HepG2 (cell line): ENCODE results near the gene RHOD. TPM values are rescaled to one million over a fixed set of nuclear protein-coding genes. Genes with fewer than 3 reads are reported as not detected.

Source experiments
- IRF2 ChIP-seq: IDR thresholded peaks from 2 replicates; pipeline ENCODE4 v1.6.1; 2018; ENCODE audit warnings: missing genetic modification reagents, missing compliant biosample characterization
- KLF16 ChIP-seq, 2 experiments: sonication (generic) in 1 of 2; formaldehyde crosslinking in 1 of 2; IDR thresholded peaks; 2 replicates each; pipeline versions ENCODE4 v1.6.1 to v1.8.0; 2016 to 2023; ENCODE audit warnings: missing genetic modification reagents in 2 of 2, missing compliant biosample characterization in 1 of 2
- NFYC ChIP-seq: IDR thresholded peaks from 2 replicates; pipeline ENCODE4 v1.6.1; 2016; ENCODE audit warnings: missing genetic modification reagents, missing compliant biosample characterization
- ZNF549 ChIP-seq: sonication (generic); formaldehyde crosslinking; IDR thresholded peaks from 2 replicates; pipeline ENCODE4 v1.5.0; 2020; ENCODE audit warnings: missing genetic modification reagents
- ZNF709 ChIP-seq: sonication (generic); formaldehyde crosslinking; IDR thresholded peaks from 2 replicates; pipeline ENCODE4 v1.5.0; 2020; ENCODE audit warnings: mild to moderate bottlenecking, missing genetic modification reagents
- ZSCAN22 ChIP-seq: sonication (generic); formaldehyde crosslinking; IDR thresholded peaks from 2 replicates; pipeline ENCODE4 v1.4.0; 2020; ENCODE audit warnings: mild to moderate bottlenecking, missing genetic modification reagents
- polyA plus RNA-seq, 8 experiments: library from polyadenylated mRNA; depleted of rRNA in 3 of 8; stranded (reverse) in 7 of 8; unstranded in 1 of 8; fragments of >200 nt; fragmentation: Illumina TruSeq in 4 of 8; extraction: Trizol in 4 of 8; gene quantifications; 2 replicates each; pipeline versions ENCODE4 v1.2.1 to v1.2.3, GENCODE V29; 2011 to 2016; ENCODE audit warnings: low read depth in 4 of 8, missing spikeins in 1 of 8, mixed read lengths in 1 of 8; ENCODE audit not compliant: insufficient read depth in 1 of 8
- total RNA-seq, 5 experiments: library from RNA; depleted of rRNA; stranded (reverse); fragments of >200 nt; fragmentation: Illumina TruSeq; extraction: Trizol; gene quantifications; 2 replicates each; pipeline ENCODE4 v1.2.3, GENCODE V29; 2016; ENCODE audit warnings: low read depth in 1 of 5
- TF ChIP-seq, protein P1 (sequence below): sonication (generic); formaldehyde crosslinking; IDR thresholded peaks from 2 replicates; pipeline ENCODE4 v1.4.0; 2020; ENCODE audit warnings: mild to moderate bottlenecking, missing genetic modification reagents
- TF ChIP-seq, protein P2 (sequence below), 2 experiments: sonication (generic) in 1 of 2; formaldehyde crosslinking in 1 of 2; IDR thresholded peaks; 2 replicates each; pipeline versions ENCODE4 v1.6.1 to v1.9.0; 2014 to 2022; ENCODE audit warnings: antibody characterized with exemption in 1 of 2, borderline replicate concordance in 1 of 2, inconsistent platforms in 1 of 2, low read depth in 1 of 2, missing genetic modification reagents in 1 of 2
- TF ChIP-seq, protein P3 (sequence below): sonication (generic); formaldehyde crosslinking; IDR thresholded peaks from 2 replicates; pipeline ENCODE4 v1.4.0; 2020; ENCODE audit warnings: missing genetic modification reagents
- TF ChIP-seq, protein P4 (sequence below), 2 experiments: sonication (generic) in 1 of 2; formaldehyde crosslinking in 1 of 2; IDR thresholded peaks; 2 replicates each; pipeline versions ENCODE4 v1.4.0 to v1.6.1; 2016 to 2020; ENCODE audit warnings: borderline replicate concordance in 1 of 2, low read depth in 1 of 2, mild to moderate bottlenecking in 1 of 2, missing genetic modification reagents in 1 of 2

RHOD gene
- total and polyA plus RNA-seq, 2 of the 13 experiments (the other 11 are each of a cell fraction or from before 2014, with no cell fraction given), result 0.27 to 0.98 TPM

DNA sequence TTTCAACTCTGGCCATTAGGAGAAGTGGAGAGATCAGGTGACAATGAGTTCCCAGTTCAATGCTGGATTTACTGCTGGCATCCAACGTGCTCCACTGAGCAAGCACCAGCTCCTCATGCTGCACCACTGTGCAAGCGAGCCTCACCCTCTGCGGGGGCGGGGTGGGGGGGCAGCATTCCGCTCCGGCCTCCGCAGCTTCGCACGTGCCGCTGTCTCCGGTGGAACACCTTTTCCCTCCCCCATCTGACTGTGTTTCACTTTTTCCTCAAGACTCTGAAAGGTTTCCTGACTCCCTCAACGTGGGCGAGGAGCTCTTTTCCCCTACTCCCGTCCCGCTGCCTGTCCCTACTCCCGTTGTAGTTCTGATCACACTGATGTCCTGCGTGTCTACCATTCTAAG lies 835 bp upstream of the RHOD start (continued):
- TF ChIP-seq, protein P1, sequence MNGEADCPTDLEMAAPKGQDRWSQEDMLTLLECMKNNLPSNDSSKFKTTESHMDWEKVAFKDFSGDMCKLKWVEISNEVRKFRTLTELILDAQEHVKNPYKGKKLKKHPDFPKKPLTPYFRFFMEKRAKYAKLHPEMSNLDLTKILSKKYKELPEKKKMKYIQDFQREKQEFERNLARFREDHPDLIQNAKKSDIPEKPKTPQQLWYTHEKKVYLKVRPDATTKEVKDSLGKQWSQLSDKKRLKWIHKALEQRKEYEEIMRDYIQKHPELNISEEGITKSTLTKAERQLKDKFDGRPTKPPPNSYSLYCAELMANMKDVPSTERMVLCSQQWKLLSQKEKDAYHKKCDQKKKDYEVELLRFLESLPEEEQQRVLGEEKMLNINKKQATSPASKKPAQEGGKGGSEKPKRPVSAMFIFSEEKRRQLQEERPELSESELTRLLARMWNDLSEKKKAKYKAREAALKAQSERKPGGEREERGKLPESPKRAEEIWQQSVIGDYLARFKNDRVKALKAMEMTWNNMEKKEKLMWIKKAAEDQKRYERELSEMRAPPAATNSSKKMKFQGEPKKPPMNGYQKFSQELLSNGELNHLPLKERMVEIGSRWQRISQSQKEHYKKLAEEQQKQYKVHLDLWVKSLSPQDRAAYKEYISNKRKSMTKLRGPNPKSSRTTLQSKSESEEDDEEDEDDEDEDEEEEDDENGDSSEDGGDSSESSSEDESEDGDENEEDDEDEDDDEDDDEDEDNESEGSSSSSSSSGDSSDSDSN (CRISPR knock-in tag), result no peak
- TF ChIP-seq NFYC (CRISPR knock-in tag) (no peak), ZSCAN22 (CRISPR knock-in tag) (peak; percentile 84), IRF2 (no peak), ZNF709 (CRISPR knock-in tag) (no peak), ZNF549 (no peak), KLF16 (CRISPR knock-in tag; IDR thresholded peaks at IDR 0.05) (0 out of 4 replicates have a peak, but pooled peaks of 1 of the 2 experiments have one; percentile 7)
- TF ChIP-seq, protein P2, sequence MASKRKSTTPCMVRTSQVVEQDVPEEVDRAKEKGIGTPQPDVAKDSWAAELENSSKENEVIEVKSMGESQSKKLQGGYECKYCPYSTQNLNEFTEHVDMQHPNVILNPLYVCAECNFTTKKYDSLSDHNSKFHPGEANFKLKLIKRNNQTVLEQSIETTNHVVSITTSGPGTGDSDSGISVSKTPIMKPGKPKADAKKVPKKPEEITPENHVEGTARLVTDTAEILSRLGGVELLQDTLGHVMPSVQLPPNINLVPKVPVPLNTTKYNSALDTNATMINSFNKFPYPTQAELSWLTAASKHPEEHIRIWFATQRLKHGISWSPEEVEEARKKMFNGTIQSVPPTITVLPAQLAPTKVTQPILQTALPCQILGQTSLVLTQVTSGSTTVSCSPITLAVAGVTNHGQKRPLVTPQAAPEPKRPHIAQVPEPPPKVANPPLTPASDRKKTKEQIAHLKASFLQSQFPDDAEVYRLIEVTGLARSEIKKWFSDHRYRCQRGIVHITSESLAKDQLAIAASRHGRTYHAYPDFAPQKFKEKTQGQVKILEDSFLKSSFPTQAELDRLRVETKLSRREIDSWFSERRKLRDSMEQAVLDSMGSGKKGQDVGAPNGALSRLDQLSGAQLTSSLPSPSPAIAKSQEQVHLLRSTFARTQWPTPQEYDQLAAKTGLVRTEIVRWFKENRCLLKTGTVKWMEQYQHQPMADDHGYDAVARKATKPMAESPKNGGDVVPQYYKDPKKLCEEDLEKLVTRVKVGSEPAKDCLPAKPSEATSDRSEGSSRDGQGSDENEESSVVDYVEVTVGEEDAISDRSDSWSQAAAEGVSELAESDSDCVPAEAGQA (IDR thresholded peaks at IDR 0.05; ENCODE audit: low read depth), result no peak
- TF ChIP-seq, protein P2 (CRISPR knock-in tag; IDR thresholded peaks at IDR 0.05; ENCODE audit: borderline replicate concordance), result no peak
- TF ChIP-seq, protein P3, sequence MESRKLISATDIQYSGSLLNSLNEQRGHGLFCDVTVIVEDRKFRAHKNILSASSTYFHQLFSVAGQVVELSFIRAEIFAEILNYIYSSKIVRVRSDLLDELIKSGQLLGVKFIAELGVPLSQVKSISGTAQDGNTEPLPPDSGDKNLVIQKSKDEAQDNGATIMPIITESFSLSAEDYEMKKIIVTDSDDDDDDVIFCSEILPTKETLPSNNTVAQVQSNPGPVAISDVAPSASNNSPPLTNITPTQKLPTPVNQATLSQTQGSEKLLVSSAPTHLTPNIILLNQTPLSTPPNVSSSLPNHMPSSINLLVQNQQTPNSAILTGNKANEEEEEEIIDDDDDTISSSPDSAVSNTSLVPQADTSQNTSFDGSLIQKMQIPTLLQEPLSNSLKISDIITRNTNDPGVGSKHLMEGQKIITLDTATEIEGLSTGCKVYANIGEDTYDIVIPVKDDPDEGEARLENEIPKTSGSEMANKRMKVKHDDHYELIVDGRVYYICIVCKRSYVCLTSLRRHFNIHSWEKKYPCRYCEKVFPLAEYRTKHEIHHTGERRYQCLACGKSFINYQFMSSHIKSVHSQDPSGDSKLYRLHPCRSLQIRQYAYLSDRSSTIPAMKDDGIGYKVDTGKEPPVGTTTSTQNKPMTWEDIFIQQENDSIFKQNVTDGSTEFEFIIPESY, result no peak
- TF ChIP-seq, protein P4, sequence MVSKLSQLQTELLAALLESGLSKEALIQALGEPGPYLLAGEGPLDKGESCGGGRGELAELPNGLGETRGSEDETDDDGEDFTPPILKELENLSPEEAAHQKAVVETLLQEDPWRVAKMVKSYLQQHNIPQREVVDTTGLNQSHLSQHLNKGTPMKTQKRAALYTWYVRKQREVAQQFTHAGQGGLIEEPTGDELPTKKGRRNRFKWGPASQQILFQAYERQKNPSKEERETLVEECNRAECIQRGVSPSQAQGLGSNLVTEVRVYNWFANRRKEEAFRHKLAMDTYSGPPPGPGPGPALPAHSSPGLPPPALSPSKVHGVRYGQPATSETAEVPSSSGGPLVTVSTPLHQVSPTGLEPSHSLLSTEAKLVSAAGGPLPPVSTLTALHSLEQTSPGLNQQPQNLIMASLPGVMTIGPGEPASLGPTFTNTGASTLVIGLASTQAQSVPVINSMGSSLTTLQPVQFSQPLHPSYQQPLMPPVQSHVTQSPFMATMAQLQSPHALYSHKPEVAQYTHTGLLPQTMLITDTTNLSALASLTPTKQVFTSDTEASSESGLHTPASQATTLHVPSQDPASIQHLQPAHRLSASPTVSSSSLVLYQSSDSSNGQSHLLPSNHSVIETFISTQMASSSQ (IDR thresholded peaks at IDR 0.05; ENCODE audit: low read depth), result no peak
- TF ChIP-seq, protein P4 (CRISPR knock-in tag; IDR thresholded peaks at IDR 0.05; ENCODE audit: borderline replicate concordance), result no peak
